Stimulated activated effector memory CD8-positive, alpha-beta T cell treated with anti-CD3 and anti-CD28 coated beads, Interleukin-12 subunit alpha, Interleukin-12 subunit beta, amount 100 ng/mL, for 72 hours (primary cell): ENCODE data around the gene DNMT3A.

Source experiments
- ATAC-seq: fragments of 150-1000 bp; cut with Tn5 transposase; 2 replicates; pipeline ENCODE4 v1.10.0; 2021
- DNase-seq, 2 donors: peaks; one replicate each; pipeline ENCODE4 v3.0.0; 2021 to 2022; ENCODE audit warnings: low spot score in 2 of 2
- H3K27ac Mint-ChIP-seq: one replicate; pipeline ENCODE4 v1.8.0; 2022; ENCODE audit warnings: mild to moderate bottlenecking, mixed read lengths
- H3K36me3 Mint-ChIP-seq: one replicate; pipeline ENCODE4 v1.8.0; 2022; ENCODE audit warnings: mild to moderate bottlenecking, mixed read lengths
- H3K4me1 Mint-ChIP-seq: one replicate; pipeline ENCODE4 v1.8.0; 2022; ENCODE audit warnings: mixed read lengths
- H3K4me3 Mint-ChIP-seq: one replicate; pipeline ENCODE4 v1.8.0; 2022; ENCODE audit warnings: mild to moderate bottlenecking, mixed read lengths
- H3K9me3 Mint-ChIP-seq: one replicate; pipeline ENCODE4 v1.8.0; 2022; ENCODE audit warnings: mixed read lengths

DNMT3A gene

GRCh38 chr2:25365241-25365640, 23.5 kb upstream of the DNMT3A start:
- peaks cover 33% of the 10 kb centered on the region for H3K4me1 Mint-ChIP-seq
- H3K27ac Mint-ChIP-seq = peak overlapping the region; percentile 3
- no peak overlapping the region for H3K4me3 Mint-ChIP-seq
- ATAC-seq (no peak), DNase-seq (no peak)
- peaks cover 16% of the 10 kb centered on the region for H3K36me3 Mint-ChIP-seq
- H3K9me3 Mint-ChIP-seq = no peaks in the 10 kb centered on the region

- Mint-ChIP-seq H3K4me3 (peak overlapping the region; percentile 89), H3K27ac (peak overlapping the region; percentile 11), H3K4me1 (peaks cover 33% of the 10 kb centered on the region), H3K9me3 (no peaks in the 10 kb centered on the region), H3K36me3 (peaks cover 16% of the 10 kb centered on the region)
- DNase-seq (no peak), ATAC-seq (no peak)
Observed at GRCh38 chr2:25363733-25364132, 22.0 kb upstream of the DNMT3A start.

GRCh38 chr2:25362434-25363145, 20.9 kb upstream of the DNMT3A start:
- Mint-ChIP-seq H3K36me3 (peaks cover 16% of the 10 kb centered on the region), H3K4me3 (peak overlapping the region; percentile 89), H3K27ac (peak overlapping the region; percentile 98), H3K9me3 (no peaks in the 10 kb centered on the region), H3K4me1 (peaks cover 33% of the 10 kb centered on the region)
- DNase-seq (peak; percentile 51 to 85), ATAC-seq (peak; percentile 78)

GRCh38 chr2:25362049-25362433, 20.3 kb upstream of the DNMT3A start:
- peak overlapping the region; percentile 89 for H3K4me3 Mint-ChIP-seq
- peak; percentile 100 for DNase-seq
- peak; percentile 94 for ATAC-seq
- peak overlapping the region; percentile 98 for H3K27ac Mint-ChIP-seq
- peaks cover 16% of the 10 kb centered on the region for H3K36me3 Mint-ChIP-seq
- no peaks in the 10 kb centered on the region for H3K9me3 Mint-ChIP-seq
- peaks cover 33% of the 10 kb centered on the region for H3K4me1 Mint-ChIP-seq

- Mint-ChIP-seq H3K4me3 (peak overlapping the region; percentile 89), H3K9me3 (no peaks in the 10 kb centered on the region), H3K27ac (peak overlapping the region; percentile 98), H3K36me3 (peaks cover 16% of the 10 kb centered on the region), H3K4me1 (peaks cover 33% of the 10 kb centered on the region)
- DNase-seq (no peak), ATAC-seq (no peak)
Observed at GRCh38 chr2:25361261-25362048, 19.7 kb upstream of the DNMT3A start.

GRCh38 chr2:25358836-25359235, 17.1 kb upstream of the DNMT3A start:
- peak overlapping the region; percentile 58 for H3K27ac Mint-ChIP-seq
- peaks cover 10% of the 10 kb centered on the region for H3K36me3 Mint-ChIP-seq
- ATAC-seq = no peak
- no peak for DNase-seq
- H3K4me3 Mint-ChIP-seq = no peak overlapping the region
- no peaks in the 10 kb centered on the region for H3K9me3 Mint-ChIP-seq
- H3K4me1 Mint-ChIP-seq = peaks cover 21% of the 10 kb centered on the region

- peaks cover 17% of the 10 kb centered on the region for H3K4me1 Mint-ChIP-seq
- peaks cover 10% of the 10 kb centered on the region for H3K36me3 Mint-ChIP-seq
- no peaks in the 10 kb centered on the region for H3K9me3 Mint-ChIP-seq
- no peak for DNase-seq
- no peak for ATAC-seq
- no peak overlapping the region for H3K4me3 Mint-ChIP-seq
- H3K27ac Mint-ChIP-seq = peak overlapping the region; percentile 58
Observed at GRCh38 chr2:25358249-25358815, 16.6 kb upstream of the DNMT3A start.

- Mint-ChIP-seq H3K36me3 (no peaks in the 10 kb centered on the region), H3K27ac (peak overlapping the region; percentile 20), H3K9me3 (no peaks in the 10 kb centered on the region), H3K4me1 (peaks cover 11% of the 10 kb centered on the region), H3K4me3 (no peak overlapping the region)
- ATAC-seq (no peak), DNase-seq (no peak)
Observed at GRCh38 chr2:25356088-25356487, 14.4 kb upstream of the DNMT3A start.

GRCh38 chr2:25355270-25355669, 13.5 kb upstream of the DNMT3A start:
- no peak for DNase-seq
- no peaks in the 10 kb centered on the region for H3K9me3 Mint-ChIP-seq
- peak overlapping the region; percentile 20 for H3K27ac Mint-ChIP-seq
- H3K4me3 Mint-ChIP-seq = no peak overlapping the region
- H3K4me1 Mint-ChIP-seq = peaks cover 15% of the 10 kb centered on the region
- no peaks in the 10 kb centered on the region for H3K36me3 Mint-ChIP-seq
- ATAC-seq = no peak

GRCh38 chr2:25354116-25354515, 12.4 kb upstream of the DNMT3A start:
- Mint-ChIP-seq H3K36me3 (no peaks in the 10 kb centered on the region), H3K9me3 (no peaks in the 10 kb centered on the region), H3K27ac (no peak overlapping the region), H3K4me1 (peaks cover 17% of the 10 kb centered on the region), H3K4me3 (no peak overlapping the region)
- DNase-seq (no peak), ATAC-seq (no peak)

- no peak for ATAC-seq
- no peak for DNase-seq
- Mint-ChIP-seq H3K9me3 (no peaks in the 10 kb centered on the region), H3K36me3 (no peaks in the 10 kb centered on the region), H3K4me1 (peaks cover 35% of the 10 kb centered on the region), H3K4me3 (no peak overlapping the region), H3K27ac (no peak overlapping the region)
Observed at GRCh38 chr2:25349397-25349796, 7.7 kb upstream of the DNMT3A start.

GRCh38 chr2:25347846-25348245, 6.1 kb upstream of the DNMT3A start:
- Mint-ChIP-seq H3K9me3 (no peaks in the 10 kb centered on the region), H3K36me3 (no peaks in the 10 kb centered on the region), H3K4me3 (peak overlapping the region; percentile 43), H3K27ac (peak overlapping the region; percentile 77), H3K4me1 (peaks cover 31% of the 10 kb centered on the region)
- ATAC-seq (no peak), DNase-seq (no peak)

GRCh38 chr2:25347205-25347815, 5.6 kb upstream of the DNMT3A start:
- Mint-ChIP-seq H3K4me1 (peaks cover 26% of the 10 kb centered on the region), H3K9me3 (no peaks in the 10 kb centered on the region), H3K27ac (peak overlapping the region; percentile 77), H3K4me3 (peak overlapping the region; percentile 43), H3K36me3 (peaks cover 4% of the 10 kb centered on the region)
- ATAC-seq = peak; percentile 90
- peak in 1 of 2 donors; percentile 63 for DNase-seq

GRCh38 chr2:25343187-25343825, 1.6 kb upstream of the DNMT3A start:
- ATAC-seq = no peak
- peaks cover 15% of the 10 kb centered on the region for H3K36me3 Mint-ChIP-seq
- peaks cover 32% of the 10 kb centered on the region for H3K4me1 Mint-ChIP-seq
- H3K4me3 Mint-ChIP-seq = peak overlapping the region; percentile 75
- no peak overlapping the region for H3K27ac Mint-ChIP-seq
- DNase-seq = no peak
- H3K9me3 Mint-ChIP-seq = no peaks in the 10 kb centered on the region
